Lung (tissue), 12 donors: Measurements from ENCODE around the gene SCNN1B. TPM values are rescaled to one million over a fixed set of nuclear protein-coding genes. Genes with fewer than 3 reads are reported as not detected.

Source experiments
- ATAC-seq: fragments of 200-7000 bp; cut with Tn5 transposase; one replicate; pipeline ENCODE4 v1.9.1; 2020; ENCODE audit warnings: moderate number of reproducible peaks; ENCODE audit not compliant: insufficient read depth, low FRiP score
- DNase-seq, 3 donors: peaks; one replicate each; pipeline ENCODE4 v3.0.0-alpha.2; 2013 to 2017
- H3K27ac ChIP-seq, 2 donors: one replicate each; pipeline ENCODE4 v1.5.1; 2013; ENCODE audit warnings: mild to moderate bottlenecking in 2 of 2, moderate library complexity in 2 of 2, control low read depth in 1 of 2, inconsistent platforms in 1 of 2, low read depth in 1 of 2, low read length in 1 of 2
- H3K27me3 ChIP-seq, 3 donors: one replicate each; pipeline ENCODE4 v1.5.1; 2013; ENCODE audit warnings: low read length in 2 of 3; ENCODE audit not compliant: control insufficient read depth in 3 of 3, insufficient read depth in 3 of 3
- H3K36me3 ChIP-seq, 4 donors: one replicate each; pipeline ENCODE4 v1.5.1; 2013; ENCODE audit warnings: low read length in 4 of 4, mild to moderate bottlenecking in 1 of 4, moderate library complexity in 1 of 4; ENCODE audit not compliant: control insufficient read depth in 4 of 4, insufficient read depth in 4 of 4
- H3K4me1 ChIP-seq, 5 donors: one replicate each; pipeline ENCODE4 v1.5.1; 2013; ENCODE audit warnings: low read length in 5 of 5, mild to moderate bottlenecking in 2 of 5, moderate library complexity in 1 of 5; ENCODE audit not compliant: control insufficient read depth in 5 of 5, insufficient read depth in 5 of 5
- H3K4me3 ChIP-seq: one replicate; pipeline ENCODE4 v1.5.1; 2013; ENCODE audit warnings: mild to moderate bottlenecking, control low read depth, moderate library complexity
- H3K9ac ChIP-seq, 2 donors: one replicate each; pipeline ENCODE4 v1.5.1; 2013; ENCODE audit warnings: low read length in 2 of 2, control low read depth in 1 of 2; ENCODE audit not compliant: insufficient read depth in 1 of 2
- H3K9me3 ChIP-seq, 4 donors: one replicate each; pipeline ENCODE4 v1.5.1; 2013; ENCODE audit warnings: low read length in 3 of 4, mild to moderate bottlenecking in 1 of 4, moderate library complexity in 1 of 4; ENCODE audit not compliant: control insufficient read depth in 4 of 4, insufficient read depth in 3 of 4
- CTCF ChIP-seq: IDR thresholded peaks from 2 replicates; pipeline ENCODE4 v1.5.1; 2012; ENCODE audit warnings: mild to moderate bottlenecking; ENCODE audit errors: control extremely low read depth, extremely low read depth
- WGBS, 2 donors: extraction: QIAGEN DNeasy Blood & Tissue Kit; methylation state at CpG; one replicate each; pipeline ENCODE4 v1.1.7; 2013; 5-methylcytosine and 5-hydroxymethylcytosine counted together
- polyA plus RNA-seq, 2 donors: library from polyadenylated mRNA; stranded (reverse); fragments of 200-250 nt; gene quantifications; one replicate each; pipeline ENCODE4 v1.2.1, GENCODE V29; 2013
- total RNA-seq, 2 donors: library from RNA; depleted of rRNA in 1 of 2; stranded (reverse); fragments of >200 nt in 1 of 2; gene quantifications; one replicate each; pipeline ENCODE4 v1.2.1, GENCODE V29; 2014 to 2021
- donor health status: control.
- donor health status: control.
- donor health status: Bipolar disorder and iron deficiency.
- donor health status: healthy.
- donor health status: DM: yes; HTN: yes; CAD: no.

SCNN1B gene
- total and polyA plus RNA-seq, 4 donors, result 16.4 to 58.7 (median 41.3) TPM

- 28 to 38% methylated on average over 1 of the region's 1 CpG for WGBS, 2 donors
- Histone ChIP-seq H3K9me3 (no peaks in the 10 kb centered on the region), H3K4me3 (no peak overlapping the region), H3K9ac (no peak overlapping the region), H3K4me1 (peaks cover 0 to 7% (median 0%) of the 10 kb centered on the region in 5 donors), H3K36me3 (no peaks in the 10 kb centered on the region), H3K27ac (peak overlapping the region in 1 of 2 donors; percentile 72), H3K27me3 (no peaks in the 10 kb centered on the region)
- DNase-seq (peak; percentile 17 to 36 (median 22)), ATAC-seq (peak; percentile 55)
- no peak for TF ChIP-seq CTCF
Observed at GRCh38 chr16:23324727-23325126, 22.6 kb downstream of the SCNN1B start.

- no peaks in the 10 kb centered on the region for H3K9me3 ChIP-seq
- TF ChIP-seq CTCF, result no peak
- no peaks in the 10 kb centered on the region for H3K27me3 ChIP-seq
- no peak overlapping the region for H3K9ac ChIP-seq
- no peak overlapping the region for H3K27ac ChIP-seq
- WGBS, 2 donors, result 83 to 86% methylated on average over 4 of the region's 4 CpGs
- H3K36me3 ChIP-seq, result no peaks in the 10 kb centered on the region
- no peak overlapping the region for H3K4me3 ChIP-seq
- no peak for ATAC-seq
- H3K4me1 ChIP-seq, result peaks cover 0 to 9% (median 0%) of the 10 kb centered on the region in 5 donors
- no peak for DNase-seq
Observed at GRCh38 chr16:23327836-23328235, 25.7 kb downstream of the SCNN1B start.

GRCh38 chr16:23330161-23330560 lies 28.1 kb downstream of the SCNN1B start:
- Histone ChIP-seq H3K27me3 (no peaks in the 10 kb centered on the region), H3K9ac (no peak overlapping the region), H3K9me3 (no peaks in the 10 kb centered on the region), H3K27ac (no peak overlapping the region), H3K36me3 (no peaks in the 10 kb centered on the region), H3K4me1 (peaks cover 0 to 5% (median 0%) of the 10 kb centered on the region in 5 donors), H3K4me3 (no peak overlapping the region)
- 80 to 82% methylated on average over 8 of the region's 8 CpGs for WGBS, 2 donors
- no peak for DNase-seq
- ATAC-seq, result no peak
- no peak for TF ChIP-seq CTCF
